GM19395 (cell line): ENCODE results near the gene MFRP.

ENCODE experiments used
- ATAC-seq: cut with Tn5 transposase; IDR thresholded peaks from one replicate; pipeline ENCODE4 v1.9.1; 2021; ENCODE audit warnings: mild to moderate bottlenecking, moderate library complexity; ENCODE audit not compliant: unreplicated experiment

The MFRP gene

DNA sequence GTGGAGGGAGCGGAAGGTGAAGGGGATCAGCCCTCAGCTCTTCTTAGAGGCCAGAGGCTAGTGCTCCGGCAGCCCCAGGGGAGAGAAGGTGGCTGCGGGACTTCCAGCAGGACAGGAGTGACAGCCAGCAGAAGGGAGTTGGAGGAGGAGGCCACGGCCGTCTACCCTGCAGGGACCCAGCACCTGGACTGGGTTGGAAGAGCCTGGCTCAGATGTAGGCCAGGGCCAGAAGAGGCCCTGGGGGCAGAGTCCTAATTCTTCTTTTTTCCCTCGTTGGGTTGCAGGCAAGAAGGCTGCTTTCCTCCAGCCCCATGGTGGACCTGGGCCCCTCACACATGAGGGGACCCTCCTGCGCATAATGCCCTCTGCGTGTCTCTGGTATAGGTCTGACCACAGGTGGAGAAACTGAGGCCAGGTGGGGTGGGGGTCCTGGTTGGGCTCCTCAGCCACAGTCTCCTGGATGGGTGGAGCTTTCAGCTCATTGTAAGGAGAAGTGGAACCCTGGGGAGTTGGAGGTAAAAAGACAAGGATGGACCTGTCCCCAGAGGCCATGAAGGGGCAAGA lies 27.3 kb downstream of the MFRP start:
- ATAC-seq: no peak

DNA sequence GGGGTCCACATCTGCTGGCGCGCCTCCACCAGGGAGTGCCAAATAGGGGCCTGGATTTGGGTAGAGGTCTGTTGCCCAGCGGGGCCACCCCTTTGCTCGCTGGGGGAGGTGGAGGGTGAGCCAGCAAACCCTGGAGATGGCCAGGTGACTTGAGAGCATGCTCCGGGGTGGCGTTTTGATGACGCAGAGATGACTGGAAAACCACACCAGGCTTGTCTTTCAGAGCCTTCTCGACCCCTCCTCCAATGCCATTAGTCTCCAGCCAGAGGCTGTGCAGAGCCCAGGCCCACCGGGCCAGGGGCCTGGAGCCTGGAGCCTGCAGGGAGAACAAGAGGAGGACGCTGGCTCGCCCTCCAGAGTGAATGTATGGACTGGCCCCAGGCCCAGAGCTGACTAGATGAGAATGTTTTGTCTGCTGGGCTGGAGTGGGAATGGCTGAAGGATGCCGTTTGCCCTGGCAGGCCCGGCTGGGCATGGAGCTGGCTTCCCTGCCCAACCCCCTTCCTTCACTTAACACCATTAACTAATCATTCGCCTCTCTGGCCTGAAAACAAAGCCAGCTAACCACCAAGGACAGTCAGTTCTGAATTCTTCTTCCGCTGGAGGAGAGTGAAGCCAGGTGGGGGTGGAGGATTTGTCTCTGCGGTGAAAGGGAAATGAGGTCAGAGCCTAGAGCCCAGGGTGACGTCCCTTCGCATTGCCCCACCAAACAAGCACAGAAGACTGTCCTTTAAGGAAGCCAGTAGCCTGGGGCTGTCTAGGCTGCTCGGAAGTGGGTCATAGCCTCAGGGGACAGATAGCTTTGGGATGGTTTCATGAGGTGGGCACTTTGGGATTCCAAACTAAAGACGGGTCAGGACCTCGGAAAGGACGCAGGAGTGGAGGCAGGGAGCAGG lies 28.0 kb downstream of the MFRP start:
- no peak for ATAC-seq

DNA sequence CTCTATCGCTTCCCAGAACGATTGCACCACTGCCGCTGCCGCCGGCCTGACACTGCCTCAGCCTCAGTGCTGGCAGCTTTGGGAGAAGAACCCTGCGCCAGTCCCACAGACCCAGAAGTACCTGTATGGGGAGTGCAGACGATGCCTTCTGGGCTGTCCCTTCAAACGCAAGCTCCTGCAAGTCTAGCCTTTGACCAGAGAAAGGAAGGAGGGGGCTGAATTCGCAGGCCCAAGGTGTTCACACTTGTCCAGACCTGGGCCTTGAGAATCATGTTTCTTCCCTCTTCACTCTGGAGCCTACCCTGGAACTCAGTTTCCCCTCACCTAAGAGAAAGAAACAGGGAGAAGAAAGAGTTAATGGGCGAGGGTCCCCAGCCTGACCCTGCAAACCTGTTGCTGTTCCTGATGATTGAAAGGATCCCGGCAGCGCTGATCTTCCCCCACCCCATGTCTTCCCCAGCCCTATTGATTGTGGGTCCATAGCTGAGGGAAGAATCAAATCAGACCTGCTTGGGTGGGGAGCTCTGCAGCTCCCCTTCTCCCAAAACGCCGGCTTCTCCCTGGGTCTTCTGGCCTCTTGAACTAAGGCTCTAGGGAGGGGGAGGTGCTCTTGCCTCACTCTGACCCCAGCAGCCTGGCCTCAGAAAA lies 28.8 kb downstream of the MFRP start:
- no peak for ATAC-seq

GRCh38 chr11:119316729-119317591 lies 29.5 kb downstream of the MFRP start, which contains the start of gene MCAM:
MCAM (minus strand) TSS chr11:119317130; CDS start chr11:119317101, 29 bp downstream.
- no peak for ATAC-seq

DNA sequence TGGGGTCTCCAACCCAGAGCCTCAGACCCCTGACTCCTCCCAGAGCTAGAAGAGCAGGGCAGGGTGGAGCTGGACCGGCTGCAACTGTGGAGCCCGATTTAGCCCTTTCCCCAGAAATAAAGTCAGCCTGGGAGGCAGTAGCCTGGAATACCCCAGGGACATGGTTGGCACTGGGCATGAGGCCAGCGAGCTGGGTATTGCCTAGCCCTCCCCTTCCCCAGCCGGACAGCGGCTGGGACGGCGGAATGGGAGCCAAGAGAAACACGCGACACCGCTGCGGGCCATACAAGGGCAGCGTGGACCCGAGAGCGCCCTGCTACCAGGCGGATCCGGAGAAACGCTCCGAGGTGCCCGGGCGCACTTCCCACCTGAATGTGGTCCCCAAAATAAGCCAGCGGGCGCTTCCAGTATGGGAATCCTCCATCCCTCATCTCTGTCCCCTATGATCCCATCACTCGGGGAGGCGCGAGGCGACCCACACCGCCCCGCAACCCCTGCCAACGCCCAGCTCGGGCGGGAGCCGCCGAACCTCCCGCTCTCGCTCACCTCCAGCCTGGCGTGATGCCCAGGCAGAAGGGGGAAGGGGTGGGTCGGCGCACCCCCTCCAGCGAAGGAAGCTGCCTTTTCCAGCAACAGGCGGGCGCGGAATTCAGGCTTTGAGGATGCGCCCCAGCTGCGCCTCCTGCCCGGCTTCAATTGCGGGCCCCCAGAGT lies 30.3 kb downstream of the MFRP start:
- ATAC-seq: no peak

GRCh38 chr11:119315131-119316015 lies 31.1 kb downstream of the MFRP start:
- ATAC-seq: peak; percentile 50

DNA sequence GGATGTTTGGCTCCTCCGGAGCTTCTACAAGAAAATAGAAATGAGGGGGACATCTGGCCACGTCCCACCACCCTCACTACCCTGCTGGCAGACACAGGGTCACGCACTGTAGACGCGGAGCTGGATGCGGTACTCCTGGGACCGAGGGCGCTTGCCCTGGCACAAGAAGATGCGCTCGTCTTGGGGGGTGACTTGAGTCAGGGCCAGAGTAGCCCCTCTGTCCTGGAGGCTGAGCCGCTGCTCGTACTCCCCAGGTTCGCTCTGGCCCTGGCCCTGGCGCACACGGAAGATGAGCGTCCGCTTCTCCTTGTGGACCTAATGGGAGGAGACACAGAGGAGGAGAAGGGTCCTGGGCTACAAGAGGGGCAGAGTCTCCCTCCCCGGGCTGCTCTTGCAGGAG lies 31.8 kb downstream of the MFRP start:
- no peak for ATAC-seq

- no peak for ATAC-seq
Observed at GRCh38 chr11:119310682-119311052, 35.8 kb downstream of the MFRP start.

GRCh38 chr11:119309953-119310681 lies 36.4 kb downstream of the MFRP start:
- no peak for ATAC-seq

GRCh38 chr11:119309411-119309810 lies 37.1 kb downstream of the MFRP start:
- ATAC-seq: no peak

DNA sequence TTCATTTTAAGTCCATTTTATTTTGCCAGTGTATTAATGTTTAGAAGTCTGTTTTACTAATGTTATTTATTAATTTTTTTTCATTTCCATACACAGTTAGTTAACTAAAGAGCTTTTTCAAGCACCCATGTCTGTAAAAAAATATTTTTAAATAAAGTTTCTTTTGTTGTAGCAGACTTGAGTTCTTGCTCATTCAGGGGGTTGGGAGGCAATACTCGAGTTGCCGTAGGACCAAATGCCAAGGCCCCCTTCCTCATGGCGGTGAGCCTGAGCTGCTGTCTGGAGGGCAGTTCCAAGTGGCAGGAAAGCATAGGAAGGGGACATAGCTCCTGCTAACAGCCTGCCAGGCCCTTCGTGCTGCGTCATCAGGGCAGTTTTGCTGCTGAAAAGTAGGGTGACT lies 38.5 kb downstream of the MFRP start:
- no peak for ATAC-seq

GRCh38 chr11:119307219-119307618 lies 39.3 kb downstream of the MFRP start:
- ATAC-seq: no peak

DNA sequence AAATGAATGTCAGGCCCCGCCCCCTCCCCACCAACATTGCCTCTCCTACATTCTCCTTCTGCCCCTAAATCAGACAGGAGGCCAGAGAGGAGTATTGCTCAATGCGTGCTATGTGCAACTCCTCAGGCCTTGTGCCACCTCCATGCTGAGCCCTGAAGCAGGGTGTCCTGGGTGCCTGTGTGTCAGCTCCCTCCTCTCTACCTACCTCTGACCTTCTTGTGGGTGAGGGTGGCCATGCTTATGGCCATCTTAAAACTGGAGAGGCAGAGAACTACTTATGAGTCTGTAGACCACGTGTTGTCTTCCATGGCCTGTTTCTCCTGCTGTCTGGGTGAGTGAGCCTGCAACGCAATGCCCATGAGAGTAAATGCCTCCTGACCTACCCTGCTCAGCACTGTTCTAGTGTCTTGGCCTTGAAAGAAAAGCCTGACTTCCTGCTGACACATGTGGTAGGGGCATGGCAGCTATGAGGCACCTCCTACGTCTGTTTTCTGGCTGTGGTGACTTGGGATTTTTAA lies 40.1 kb downstream of the MFRP start:
- ATAC-seq: no peak

DNA sequence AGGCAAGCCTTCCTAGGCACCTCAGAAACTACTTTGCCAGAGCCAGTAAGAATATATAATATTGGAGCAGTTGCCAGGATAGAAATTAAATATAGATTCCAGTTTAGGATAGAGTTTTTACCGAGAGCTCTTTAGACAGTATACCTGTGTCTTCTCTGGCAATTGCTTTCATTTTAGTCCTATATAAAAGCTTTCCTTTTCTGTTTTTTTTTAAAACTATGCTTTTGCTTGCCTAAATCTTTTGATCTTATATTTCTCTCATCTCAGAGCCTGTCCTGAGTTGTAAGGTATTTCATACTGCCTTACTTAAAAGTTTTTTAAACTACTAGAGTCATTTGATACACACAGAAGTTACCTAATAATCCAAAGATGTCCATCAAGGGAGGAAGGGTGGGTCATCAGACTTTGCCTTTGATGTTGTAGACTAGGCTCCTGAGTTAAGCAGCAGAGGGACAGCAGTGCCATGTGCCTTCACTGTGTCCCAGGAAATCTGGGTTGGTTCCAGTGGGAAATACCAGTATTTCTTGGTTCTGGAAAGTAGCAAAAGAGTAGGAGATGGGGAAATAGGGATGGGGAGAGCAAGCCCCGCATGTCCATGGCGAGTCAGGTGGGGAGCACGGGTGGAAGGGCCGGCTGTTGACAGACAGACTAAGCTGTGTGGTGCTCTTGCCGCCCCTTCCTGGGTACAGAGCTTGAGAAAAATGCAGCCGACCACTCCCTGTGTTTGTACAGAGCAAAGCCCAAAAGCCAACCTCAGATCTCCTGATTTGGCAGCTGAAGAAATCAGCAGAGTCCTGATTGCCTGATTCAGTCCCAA lies 40.7 kb downstream of the MFRP start:
- no peak for ATAC-seq

DNA sequence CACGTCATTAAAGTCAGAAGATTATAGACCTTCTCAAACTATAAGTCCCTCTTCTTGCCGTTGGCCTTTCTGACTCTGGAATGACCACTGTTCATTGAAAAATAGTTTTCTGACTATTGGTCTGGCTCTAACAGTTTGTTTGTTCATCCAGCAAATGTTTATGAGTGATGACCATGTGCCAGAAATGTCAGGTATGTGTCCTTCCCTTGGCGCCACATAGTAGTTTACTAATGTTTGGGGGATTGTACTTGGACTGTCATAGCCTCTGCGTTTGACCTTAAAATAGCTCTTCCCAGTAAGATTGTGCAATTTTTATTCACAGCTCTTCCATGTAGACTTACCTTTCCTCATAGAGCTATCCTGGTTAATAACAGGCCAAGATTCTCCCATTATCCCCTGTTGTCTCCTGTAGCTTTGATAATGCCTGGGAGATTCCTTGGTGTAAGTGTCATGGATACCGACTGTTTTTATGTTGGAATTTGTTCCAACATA lies 43.2 kb downstream of the MFRP start:
- no peak for ATAC-seq

GRCh38 chr11:119300198-119300964 lies 46.1 kb downstream of the MFRP start:
- ATAC-seq: no peak

DNA sequence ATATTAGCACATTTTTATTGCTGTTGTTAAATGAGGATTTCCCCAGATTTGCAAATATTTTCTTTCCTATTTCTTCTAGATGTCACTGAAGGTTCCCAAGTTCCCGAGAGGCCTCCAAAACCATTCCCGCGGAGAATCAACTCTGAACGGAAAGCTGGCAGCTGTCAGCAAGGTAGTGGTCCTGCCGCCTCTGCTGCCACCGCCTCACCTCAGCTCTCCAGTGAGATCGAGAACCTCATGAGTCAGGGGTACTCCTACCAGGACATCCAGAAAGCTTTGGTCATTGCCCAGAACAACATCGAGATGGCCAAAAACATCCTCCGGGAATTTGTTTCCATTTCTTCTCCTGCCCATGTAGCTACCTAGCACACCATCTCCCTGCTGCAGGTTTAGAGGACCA lies 47.1 kb downstream of the MFRP start:
- ATAC-seq: no peak
